Activated T-cell treated with anti-CD3 and anti-CD28 coated beads for 24 hours (primary cell): ENCODE measurements around the gene TAOK2.
"Not testable (repeated sequence)": the region's sequence is repeated elsewhere in the genome, so short reads cannot be mapped to it uniquely, and the experiment has no call there.

Source experiments
- DNase-seq: peaks from one replicate; pipeline ENCODE4 v3.0.0-alpha.2; 2020; ENCODE audit warnings: low read depth

The TAOK2 gene

GRCh38 chr16:30023586-30023985 lies 49.9 kb downstream of the TAOK2 start:
- DNase-seq: no peak

- DNase-seq: no peak
Measured at GRCh38 chr16:30024451-30024850, 50.8 kb downstream of the TAOK2 start.

DNA sequence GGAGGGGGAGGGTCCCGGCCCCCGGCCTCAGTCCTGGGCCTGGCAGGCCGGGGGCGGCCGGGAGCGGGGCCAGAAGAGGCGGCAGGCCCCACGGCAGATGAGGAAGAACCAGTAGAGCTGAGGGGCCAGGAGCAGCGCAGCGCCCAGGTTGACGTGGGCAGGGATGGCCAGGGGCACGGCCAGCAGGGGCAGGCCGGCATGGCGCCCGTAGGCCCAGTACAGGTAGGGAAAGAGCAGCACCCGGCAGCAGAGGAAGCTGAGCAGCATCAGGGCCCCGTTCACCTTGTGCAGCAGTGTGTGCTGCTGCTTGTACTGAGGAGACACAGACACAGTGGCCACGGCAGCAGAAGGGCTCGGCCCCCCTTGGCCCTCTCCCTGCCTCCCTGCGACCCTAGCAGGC lies 51.5 kb downstream of the TAOK2 start:
- DNase-seq: no peak

GRCh38 chr16:30025574-30025973 lies 51.9 kb downstream of the TAOK2 start:
- no peak for DNase-seq

- no peak for DNase-seq
Measured at GRCh38 chr16:30026449-30026848, 52.8 kb downstream of the TAOK2 start.

- no peak for DNase-seq
Measured at GRCh38 chr16:30027588-30028437, 54.1 kb downstream of the TAOK2 start.

- DNase-seq: no peak
Measured at GRCh38 chr16:30028438-30029076, 54.9 kb downstream of the TAOK2 start.

DNA sequence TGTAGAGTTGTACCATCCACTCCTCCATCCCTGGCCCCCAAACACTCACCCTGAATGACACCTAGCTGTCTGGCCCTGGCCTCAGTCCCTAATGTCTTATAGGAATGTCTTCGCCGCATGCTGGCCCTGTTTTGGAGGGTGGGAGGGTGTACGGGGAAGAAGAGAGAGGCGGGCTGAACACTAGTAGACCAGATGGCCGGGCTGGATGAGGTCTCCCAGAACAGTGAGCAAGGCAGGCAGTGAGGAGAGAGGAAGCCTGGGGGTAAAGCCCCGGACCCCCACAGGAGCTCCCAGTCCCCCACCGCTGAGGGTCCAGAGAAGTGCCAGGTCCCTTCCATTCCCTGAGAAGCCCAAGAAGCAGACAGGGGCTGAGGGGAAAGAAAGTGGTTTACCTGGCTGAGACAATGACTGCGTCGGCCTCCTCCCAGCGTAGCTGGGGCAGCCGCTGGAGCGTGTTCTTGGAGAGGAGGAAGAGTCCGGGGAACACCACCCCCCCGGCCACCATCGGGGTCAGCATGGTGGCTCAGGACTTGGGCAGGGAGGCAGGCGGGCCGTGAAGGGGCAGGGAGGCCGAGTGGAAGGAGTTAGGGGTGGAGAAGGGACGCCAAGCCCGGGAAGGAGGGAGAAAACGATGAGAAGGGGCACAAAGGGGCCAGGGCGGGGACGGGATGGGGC lies 56.5 kb downstream of the TAOK2 start:
- no peak for DNase-seq

DNA sequence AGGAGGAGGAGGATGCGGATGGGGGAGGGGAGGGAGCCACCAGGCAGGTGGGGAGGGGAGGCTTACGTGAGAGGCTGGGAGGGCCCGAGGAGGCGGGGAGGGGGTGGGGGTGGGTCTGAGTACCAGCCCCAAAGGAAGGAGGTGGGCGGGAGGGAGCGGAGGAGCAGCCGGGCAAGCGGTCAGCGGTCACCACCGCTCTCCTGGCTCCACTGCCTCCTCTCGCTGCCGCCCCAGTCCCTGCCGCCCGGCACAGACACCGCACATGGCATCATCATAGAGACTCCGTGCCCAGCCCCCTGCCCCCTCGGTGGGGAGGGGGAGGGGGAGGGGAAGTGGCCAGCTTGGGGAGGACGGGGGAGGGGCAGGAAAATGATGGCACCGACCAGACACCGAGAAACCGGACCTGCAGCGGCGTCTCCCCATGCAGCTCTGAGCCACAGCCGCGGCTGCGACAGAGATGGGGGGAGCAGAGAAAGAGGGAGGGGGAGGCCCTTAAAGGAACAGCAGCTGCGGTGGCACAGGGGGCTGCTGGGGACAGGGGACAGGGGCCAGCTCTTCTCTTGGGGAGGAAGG lies 57.3 kb downstream of the TAOK2 start, which contains the start of gene TLCD3B:
TLCD3B (minus strand) TSS at position 431 of the 573 bp plus-strand sequence. CDS start 744 bp downstream, outside the sequence.
- no peak for DNase-seq

- DNase-seq: no peak
Measured at GRCh38 chr16:30031477-30031918, 57.8 kb downstream of the TAOK2 start.

- DNase-seq: peak; percentile 53
Measured at GRCh38 chr16:30032083-30032819, 58.6 kb downstream of the TAOK2 start.

- DNase-seq: no peak
Measured at GRCh38 chr16:30033270-30033669, 59.6 kb downstream of the TAOK2 start.

- DNase-seq: no peak
Measured at GRCh38 chr16:30040221-30040620, 66.6 kb downstream of the TAOK2 start.

DNA sequence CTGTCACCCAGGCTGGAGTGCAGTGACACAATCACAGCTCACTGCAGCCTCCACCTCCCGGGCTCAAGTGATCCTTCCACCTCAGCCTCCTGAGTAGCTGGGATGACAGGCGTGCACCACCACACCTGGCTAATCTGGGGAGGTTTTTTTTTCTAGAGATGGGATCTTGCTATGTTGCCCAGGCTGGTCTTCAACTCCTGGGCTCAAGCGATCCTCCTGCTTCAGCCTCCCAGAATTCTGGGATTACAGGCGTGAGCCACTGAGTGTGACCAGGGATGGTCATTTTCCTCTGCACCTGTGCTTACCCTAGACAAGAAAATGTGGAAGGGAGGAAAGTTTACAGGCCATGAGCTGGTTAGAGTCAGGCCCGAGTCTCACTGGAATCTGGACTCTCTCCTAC lies 67.0 kb downstream of the TAOK2 start:
- DNase-seq: not testable (repeated sequence)

DNA sequence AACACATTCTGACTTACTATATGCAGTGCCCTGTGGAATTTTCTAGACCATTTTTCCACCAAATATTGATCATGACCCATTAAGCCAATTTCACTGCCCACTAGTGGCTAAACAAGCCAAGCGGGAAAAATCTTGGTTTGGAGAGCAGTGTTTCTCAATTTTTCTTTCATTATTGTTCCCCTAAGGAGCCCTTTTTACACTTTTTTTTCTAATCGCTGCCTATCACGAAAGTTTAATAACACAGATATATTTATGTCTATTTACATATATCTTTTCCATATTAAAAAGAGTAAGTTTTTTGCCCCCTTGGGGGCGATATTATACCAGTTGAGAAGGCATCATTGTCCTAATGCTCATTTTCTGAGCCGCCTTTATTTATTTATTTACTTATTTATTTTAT lies 68.2 kb downstream of the TAOK2 start:
- no peak for DNase-seq
